ENCODE measurements around the gene C11orf21.
A peak's percentile ranks its signal among the peaks of the same experiment; 100 is the strongest.
"Not testable (repeated sequence)": the region's sequence is repeated elsewhere in the genome, so short reads cannot be mapped to it uniquely, and the experiment has no call there.

The C11orf21 gene

DNA sequence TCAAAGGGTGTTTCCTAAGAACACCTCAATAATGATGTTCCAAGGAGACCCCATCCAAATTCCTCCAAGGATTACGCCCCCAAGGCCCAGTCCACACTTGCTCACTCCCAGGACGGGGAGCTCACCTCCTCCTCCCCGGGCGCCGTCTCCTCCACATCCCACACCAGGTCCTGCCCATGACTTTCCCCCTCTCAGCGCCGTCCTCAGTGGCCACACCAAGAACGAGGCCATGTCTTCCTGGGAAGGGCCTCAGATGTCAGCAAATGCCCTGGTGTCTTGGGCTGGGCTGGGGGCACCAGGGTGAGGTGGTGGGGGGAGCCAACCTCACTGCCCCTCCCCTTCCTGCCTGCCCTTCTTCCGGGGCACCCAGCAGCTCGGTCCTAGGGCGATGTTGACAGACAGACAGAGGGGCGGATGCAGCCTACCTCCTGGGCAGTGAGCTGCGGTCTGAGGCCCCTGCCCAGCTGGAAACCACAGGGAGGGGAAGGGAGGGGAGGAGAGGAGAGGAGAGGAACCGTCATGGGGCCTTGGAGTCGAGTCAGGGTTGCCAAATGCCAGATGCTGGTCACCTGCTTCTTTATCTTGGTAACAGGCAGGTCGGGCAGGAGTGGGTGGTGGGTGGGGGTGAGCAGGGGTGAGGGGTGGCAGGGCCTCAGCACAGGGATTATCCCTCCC, at the start of gene C11orf21, which contains the start of gene TSPAN32:
Gene C11orf21, minus strand, starts transcription at position 288 of the 675 bp plus-strand sequence. Its CDS starts 110 bp downstream, at position 178.
Gene TSPAN32, plus strand, starts transcription at position 383 of the 675 bp plus-strand sequence. Its CDS starts 137 bp downstream, at position 520.
- peak; percentile 38 for DNase-seq

DNA sequence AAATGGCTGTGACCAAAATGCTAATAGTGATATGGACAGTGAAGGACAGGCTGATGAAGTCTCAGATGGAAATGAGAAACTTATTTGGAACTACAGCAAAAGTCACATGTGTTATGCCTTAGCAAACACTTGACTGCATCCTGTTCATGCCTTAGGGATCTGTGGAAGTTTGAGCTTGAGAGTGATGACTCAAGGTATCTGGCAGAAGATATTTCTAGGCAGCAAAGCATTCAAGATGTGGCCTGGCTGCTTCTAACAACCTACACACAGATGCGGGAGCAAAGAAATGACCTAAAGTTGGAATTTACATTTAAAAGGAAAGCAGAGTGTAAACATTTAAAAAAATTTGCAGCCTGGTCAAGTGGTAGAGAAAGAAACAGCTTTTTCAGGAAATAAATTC, 47.3 kb upstream of the C11orf21 start:
- DNase-seq, result no peak

DNA sequence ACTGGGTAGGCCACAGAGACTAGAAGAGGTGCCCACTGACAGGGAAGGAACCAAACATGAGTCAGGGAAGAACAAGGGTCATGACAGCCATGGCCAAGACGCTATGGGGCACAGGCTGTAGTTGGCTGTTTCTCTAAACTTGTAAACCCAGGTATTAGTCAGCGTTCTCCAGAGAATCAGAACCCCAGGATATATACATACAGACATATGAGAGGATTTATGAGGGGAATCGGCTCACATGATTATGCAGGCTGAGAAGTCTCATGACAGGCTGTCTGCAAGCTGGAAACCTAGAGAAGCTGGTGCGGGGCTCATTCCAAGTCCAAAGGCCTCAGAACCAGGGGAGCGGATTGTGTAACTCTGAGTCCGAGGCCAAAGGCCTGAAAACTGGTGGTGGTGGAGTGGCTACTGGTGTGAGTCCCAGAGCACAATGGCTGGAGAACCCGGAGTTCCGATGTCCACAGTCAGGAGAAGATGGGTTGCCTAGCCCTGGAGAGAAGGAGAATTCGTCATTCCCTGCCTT, 45.7 kb upstream of the C11orf21 start:
- no peak for DNase-seq

DNA sequence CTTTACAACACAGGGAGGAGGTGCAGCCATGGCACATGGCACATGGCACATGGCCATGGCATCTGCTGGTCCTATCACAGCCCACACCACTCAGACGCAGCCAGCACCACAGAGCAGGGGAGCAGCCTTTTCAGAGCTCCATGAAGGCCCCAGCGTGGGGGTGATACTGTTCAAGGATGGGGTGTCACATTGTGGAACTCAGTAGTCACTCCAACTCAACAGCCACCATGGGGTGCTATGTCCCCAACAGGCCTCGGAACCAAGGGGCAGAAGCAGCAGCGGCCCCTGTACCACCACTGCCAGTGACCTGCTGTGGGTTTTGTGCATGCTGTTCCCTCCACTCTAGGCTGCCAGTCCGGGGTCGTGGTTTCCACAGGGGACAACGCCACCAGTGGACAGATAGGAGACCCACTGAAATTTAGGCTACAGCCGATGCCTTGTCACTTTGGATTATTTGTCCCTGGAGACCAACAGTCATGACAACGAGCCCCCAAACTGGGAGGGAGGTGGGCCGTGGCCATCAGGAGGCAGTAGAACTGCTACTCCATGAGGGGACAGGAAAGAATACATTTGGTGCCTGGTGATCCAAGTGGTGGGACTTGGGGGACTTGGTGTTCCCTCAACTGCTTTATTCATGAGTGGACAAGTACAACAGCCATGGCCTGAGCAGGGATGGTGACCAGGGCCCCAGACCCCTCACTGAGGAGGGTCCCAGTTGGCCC, 45.0 kb upstream of the C11orf21 start:
- DNase-seq, result no peak

DNA sequence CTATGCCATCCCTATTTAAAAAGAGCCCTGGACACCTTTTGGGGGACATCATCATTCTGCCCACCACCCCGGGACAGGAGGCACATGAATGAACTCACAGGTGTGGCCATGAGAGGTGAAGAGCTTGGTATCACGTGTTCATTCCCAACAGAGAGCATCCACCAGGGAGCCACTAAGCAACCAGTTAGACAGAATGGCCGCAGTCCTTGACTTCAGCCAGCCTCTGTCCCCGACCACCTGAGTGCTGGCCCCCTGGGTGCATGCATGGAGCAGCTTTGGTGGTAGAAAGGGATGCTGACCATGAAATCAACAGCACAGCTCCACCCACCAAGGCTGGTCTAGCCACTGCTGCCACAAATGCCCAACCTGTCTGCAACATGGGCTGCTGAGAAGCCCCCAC, 44.3 kb upstream of the C11orf21 start:
- DNase-seq, result no peak

DNA sequence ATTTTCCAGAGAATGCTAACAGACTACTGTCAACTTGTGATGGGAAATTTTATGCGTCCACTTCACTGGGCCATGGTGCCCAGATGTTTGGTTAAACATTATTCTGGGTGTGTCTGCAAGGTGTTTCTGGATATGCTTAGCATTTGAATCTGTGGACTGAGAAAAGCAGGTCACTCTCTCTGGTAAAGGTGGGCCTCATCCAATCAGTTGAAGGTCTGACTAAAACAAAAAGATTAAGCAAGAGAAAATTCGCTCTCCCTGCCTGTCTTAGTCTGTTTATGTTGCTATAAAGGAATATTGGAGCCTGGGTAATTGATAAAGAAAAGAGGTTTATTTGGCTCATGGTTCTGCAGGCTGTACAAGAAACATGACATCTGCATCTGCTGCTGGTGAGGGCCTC, 43.3 kb upstream of the C11orf21 start:
- DNase-seq, result no peak

DNA sequence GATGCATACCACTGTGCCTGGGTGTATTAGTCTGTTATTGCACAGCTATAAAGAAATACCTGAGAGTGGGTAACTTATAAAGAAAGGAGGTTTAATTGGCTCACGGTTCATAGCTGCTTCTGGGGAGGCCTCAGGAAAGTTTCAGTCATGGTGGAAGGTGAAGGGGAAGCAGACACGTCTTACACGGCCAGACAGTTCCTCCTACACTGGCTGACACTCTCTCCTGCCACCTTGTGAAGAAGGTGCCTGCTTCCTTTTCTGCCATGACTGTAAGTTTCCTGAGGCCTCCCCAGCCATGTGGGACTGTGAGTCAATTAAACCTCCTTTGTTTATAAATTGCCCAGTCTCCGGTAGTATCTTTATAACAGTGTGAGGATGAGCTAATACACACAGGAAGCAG, 41.8 kb upstream of the C11orf21 start:
- DNase-seq, result no peak

DNA sequence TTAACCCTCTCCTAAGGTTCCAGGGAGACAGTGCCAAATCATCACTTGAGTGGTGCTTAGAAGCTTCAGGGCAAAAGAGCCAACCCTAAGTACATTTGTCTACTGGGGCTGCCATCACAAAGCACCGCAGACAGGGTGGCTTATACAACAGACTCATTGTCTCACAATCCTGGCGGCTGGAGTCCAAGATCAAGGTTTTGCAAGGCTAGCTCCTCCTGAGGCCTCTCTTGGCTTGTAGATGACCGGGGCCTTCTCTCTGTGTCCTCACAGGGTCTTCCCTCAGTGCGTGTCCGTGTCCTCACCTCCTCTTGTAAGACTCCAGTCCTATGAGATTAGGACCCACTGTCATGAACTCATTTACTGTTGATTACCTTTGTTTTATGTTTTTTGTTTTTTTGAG, 41.3 kb upstream of the C11orf21 start:
- no peak for DNase-seq

DNA sequence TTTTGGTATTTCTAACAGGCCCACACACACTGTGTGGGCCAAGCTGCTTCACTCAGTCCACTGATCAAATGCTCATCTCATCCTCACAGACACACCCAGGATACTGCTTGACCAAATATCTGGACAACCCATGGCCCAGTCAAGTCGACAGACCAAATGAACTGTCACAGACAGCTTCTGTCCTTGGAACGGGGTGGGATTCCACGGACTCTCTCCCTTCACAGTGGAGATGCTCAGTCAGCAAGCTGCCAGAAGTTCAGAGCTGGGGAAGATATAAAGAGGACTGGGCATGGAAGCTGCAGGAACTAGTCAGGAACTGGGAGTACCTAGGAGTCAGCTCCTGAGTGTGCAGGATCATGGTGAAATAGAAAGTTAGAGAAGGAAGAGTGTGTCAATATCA, 40.8 kb upstream of the C11orf21 start:
- DNase-seq, result no peak

DNA sequence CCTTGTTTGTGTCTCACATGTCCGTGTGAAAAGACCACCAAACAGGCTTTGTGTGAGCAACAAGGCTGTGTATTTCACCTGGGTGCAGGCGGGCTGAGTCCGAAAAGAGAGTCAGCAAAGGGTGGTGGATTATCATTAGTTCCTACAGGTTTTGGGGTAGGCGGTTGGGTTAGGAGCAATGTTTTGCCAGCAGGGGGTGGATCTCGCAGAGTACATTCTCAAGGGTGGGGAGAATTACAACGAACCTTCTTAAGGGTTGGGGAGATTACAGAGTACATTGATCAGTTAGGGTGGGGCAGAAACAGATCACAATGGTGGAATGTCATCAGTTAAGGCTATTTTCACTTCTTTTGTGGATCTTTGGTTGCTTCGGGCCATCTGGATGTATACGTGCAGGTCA, 37.0 kb upstream of the C11orf21 start:
- not testable (repeated sequence) for DNase-seq

DNA sequence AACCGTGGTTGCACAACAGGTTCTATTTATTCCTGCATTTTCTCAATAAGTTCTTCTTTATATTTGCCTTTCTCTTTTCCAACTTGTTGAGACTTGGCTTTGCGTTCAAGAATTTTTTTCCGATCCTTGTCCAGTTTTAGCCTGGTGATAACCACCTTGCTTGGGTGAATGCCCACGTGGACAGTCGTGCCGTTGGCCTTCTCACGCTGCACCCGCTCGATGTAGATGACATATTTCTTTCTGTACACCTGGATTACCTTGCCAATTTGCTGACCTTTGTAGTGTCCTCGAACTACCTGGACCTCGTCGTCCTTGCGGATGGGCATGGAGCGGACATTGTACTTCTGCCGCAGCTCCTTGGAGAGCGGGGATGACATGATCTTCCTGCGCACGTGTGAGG, 33.6 kb upstream of the C11orf21 start:
- not testable (repeated sequence) for DNase-seq

DNA sequence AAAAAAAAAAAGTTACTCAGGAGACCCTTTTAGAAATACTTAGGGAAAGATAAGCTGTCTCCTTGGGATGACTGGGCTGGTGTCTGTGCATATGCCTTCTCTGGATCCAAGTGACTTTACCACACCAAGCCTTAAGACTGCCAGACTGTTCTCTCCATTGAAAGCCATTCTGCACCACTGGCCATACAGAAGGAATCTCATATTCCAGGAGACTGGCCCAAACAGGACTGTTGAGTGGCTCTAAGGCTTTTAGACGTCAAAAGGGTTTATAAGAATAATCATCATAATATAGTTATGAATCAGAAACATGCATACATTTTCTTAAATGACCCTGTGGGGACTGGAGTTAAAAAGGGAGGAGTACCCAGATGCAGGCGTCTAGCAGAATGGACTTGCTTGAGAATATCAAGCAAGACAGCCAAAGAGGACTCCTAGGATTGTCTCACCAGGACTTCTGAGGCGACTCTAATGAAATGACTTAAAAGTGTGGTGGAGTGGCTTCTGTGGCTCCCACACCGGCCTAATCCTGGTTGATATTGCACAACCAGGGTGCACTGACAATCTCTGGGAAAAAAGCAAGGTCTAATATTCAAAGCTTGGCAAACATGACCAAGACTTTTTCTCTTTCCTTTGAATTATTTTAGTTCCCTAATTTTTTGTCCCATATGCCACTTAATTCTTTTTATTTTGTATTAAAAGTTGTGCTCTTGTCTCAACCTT, 31.9 kb upstream of the C11orf21 start:
- DNase-seq, result not testable (repeated sequence)

DNA sequence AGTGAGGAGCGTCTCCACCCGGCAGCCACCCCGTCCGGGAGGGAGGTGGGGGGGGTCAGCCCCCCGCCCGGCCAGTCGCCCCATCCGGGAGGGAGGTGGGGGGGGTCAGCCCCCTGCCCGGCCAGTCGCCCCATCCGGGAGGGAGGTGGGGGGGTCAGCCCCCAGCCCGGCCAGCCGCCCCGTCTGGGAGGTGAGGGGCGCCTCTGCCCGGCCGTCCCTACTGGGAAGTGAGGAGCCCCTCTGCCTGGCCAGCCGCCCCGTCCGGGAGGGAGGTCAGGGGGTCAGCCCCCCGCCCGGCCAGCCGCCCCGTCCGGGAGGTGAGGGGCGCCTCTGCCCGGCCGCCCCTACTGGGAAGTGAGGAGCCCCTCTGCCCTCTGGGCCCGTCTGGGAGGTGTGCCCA, 30.9 kb upstream of the C11orf21 start:
- not testable (repeated sequence) for DNase-seq

DNA sequence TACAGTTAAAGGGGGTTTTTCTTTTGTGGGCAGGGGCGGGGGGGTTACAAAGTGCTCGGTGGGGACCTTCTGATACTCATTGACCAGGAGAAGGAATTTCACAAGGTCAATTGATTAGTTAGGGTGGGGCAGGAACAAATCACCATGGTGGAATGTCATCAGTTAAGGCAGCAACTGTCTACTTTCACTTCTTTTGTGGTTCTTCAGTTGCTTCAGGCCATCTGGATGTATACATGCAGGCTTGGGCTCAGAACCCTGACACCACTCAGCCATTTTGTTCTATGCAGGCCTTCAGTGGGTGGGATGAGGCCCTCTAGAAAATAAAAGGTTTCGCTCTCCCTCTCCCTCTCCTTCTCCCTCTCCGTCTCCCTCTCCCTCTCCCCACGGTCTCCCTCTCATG, 29.7 kb upstream of the C11orf21 start:
- no peak for DNase-seq

DNA sequence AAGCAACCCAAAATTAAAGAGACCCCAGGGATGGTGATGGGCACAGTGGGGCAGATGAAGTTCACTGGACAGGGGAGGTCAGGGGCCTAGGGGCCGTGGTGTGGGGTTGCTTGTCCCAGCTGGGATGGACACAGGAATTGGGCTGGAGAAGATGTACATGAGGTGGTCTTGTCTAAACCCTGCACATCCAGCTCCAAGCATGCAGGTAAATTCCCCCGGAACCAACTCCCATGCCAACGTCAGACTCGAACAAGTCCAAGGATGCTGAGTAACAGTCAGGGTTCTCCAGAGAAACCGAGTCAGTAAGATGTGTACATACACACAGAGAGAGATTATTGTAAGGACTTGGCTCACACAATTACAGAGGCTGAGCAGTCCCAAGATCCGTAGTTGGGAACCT, 29.0 kb upstream of the C11orf21 start:
- no peak for DNase-seq

DNA sequence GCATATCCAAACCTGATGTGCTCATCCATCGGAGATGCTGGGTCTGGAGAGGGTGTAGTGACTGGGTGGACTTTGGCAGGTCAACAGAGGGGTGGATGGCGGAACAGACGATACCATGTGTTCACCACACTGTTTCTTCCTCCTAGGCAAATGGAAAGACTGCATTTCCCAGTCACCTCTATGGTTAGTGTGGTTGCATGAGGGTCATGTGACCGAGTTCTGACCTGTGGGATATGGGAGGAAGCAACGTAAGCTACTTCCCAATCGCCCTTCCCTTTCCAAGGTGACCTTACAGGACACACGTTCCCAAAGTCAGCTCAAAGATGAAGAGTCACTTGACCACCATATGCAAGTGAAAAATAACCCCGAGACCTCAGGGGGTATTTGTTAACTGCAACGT, 27.8 kb upstream of the C11orf21 start:
- no peak for DNase-seq

DNA sequence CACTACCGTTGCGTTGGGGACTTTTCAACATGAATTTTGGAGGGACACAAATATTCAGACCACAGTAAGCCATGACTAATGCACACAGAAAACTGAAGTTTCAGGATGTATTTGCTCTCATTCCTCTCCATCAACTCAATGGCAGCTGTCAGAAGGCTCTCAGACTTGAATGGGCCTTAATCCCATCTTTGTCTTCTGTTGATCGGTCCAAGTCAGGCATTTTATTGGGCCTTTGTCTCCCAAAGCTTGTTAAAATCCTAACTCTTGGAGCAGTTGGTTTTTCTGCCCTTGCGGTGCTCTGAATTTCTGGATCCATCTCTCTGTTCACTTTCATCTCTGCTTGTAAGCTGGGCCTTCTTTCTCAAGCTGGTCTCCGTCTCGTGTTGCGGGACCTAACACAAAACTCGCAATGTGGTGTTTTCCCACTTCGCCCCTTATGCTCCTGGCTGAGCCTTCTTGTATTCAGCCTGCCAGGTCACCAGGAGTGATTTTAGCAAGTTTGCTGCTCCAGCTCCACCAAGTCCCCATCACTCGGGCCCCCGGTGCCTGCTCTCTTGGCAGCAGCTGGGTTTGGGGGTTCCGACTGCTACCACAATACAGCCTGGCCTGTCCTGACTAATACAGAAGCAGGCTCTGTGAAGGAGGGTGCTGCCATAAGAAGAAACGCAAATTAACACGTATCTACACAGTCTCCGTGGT, 27.1 kb upstream of the C11orf21 start:
- no peak for DNase-seq

DNA sequence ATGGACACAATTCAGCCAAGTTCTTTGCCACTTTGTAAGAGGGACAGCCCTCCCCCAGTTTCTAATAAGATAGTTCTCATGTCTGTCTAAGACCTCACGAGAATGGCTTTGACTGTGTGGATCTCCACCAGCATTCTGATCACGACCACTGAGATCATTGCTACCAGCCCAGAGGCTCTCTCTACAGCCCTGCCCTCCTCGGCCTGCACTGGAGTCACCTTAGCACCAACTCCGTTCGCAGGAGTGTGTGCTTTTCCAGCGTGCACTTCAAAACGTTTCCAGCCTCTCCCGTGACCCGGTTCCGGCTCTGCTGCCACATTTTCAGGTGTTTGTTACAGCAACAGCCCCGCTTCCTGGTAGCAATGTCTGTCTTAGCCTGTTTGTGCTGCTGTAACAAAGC, 26.3 kb upstream of the C11orf21 start:
- no peak for DNase-seq

DNA sequence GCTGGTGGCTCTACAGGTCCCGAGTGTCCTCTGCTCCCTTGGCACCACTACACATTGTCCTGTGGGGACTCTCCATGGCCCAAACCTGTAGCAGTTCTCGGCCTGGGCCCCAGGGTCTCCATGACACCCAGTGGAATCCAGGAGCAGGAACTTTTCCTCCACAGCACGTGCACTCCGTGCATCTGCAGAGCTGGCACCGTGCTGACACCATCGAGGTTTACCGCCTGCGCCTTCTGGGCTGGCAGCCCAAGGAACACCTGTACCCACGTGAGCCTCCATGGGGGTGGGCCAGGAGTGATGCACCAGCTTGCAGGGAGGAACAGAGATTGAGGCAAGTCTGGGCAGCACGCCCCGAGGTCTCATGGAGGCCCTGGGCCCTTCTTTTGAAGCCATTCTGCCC, 25.3 kb upstream of the C11orf21 start:
- no peak for DNase-seq

DNA sequence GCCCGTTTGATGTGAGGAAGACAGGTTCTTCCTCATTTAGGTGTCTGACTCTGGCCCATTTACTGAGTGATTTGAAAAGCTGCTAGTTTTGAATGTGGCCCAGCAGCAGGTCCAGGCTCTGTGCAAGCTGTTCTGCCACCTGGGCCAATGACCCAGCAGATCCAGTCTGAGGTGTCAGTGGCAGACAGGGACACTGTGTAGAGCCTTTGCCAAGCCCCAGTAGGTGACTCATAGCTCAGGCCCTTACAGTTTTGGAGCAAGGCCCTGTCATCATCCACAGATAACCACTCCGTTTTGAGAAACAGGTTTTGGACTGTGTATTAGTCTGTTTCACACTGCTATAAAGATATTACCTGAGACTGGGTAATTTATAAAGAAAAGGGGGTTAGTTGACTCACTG, 24.0 kb upstream of the C11orf21 start:
- DNase-seq, result no peak

DNA sequence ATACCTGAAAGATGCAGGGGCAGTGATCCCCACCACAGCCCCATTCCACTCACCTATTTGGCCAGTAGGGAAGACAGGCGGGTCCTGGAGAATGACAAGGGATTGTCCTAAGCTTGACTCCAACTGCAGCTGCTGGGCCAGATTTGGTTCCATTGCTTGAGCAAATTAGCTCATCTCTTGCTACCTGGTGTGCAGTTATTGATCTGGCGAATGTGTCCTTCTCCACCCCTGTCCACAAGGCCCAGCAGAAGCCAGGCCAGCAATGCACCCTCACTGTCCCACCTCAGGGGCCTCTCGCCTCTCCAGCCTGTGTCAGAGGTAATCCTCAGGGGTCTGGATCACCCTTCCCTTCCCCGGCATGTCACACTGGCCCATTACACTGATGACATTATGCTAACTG, 23.4 kb upstream of the C11orf21 start:
- no peak for DNase-seq

DNA sequence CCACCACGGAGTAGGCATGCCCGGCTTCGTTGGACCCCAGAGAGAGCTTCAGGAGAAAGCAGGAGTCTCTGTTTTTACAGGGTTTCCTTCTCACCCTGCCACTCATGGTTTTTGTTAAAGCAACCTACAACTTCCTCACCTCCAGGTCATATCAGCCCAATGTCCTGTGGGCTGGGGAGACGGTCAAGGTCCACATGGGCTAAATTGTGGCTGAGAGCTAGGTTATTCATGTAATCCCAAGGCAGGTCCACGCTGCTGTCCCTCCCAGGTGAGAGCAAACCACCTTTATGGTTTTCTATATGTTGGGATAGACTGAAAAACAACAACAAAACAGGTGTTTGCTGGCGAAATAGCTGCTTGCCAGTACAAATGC, 19.6 kb upstream of the C11orf21 start:
- DNase-seq, result no peak
